Measurements from ENCODE around the gene SNX27.

The SNX27 gene

DNA sequence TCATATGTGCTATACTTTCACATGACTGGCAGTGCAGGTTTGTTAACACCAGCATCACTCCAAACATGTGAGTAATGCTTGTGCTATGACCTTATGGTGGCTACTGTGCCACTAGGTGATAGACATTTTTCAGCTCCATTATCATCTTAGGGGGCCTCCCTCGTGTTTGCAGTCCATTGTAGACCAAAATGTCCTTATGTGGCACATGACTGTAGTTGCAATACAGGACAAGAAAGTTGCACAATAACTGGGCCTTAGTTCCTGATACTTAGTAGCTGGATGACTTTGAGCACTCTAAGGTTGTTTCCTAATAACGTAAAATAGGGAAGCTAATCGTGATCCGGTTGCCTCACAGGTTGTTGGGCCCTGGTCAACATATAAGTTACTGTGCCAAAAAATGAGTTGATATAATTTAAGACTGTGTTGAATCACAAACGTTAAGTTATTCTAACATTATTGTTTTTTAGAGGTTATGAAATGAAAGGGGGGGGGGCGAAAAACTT lies 511 bp upstream of the SNX27 start:
- no peak for DNase-seq (ENCODE audit: extremely low spot score)
- ChIA-PET POLR2A (no interaction called here), CTCF (interaction anchor here (0.9 to 2.4 kb wide), 3 partner anchors 11 to 20 kb away, joined by 3 to 7 read pairs (median 6); no protein-coding TSS in a partner anchor)
- TF ChIP-seq CTCF (IDR thresholded peaks at IDR 0.05; ENCODE audit: control extremely low read depth, extremely low read depth, low read depth, missing control alignments) = no peak

- POLR2A ChIA-PET = interaction anchor here (0.5 kb wide), 1 partner anchor 77 kb away, joined by 3 read pairs; no protein-coding TSS in a partner anchor
- TF ChIP-seq CTCF (IDR thresholded peaks at IDR 0.05; ENCODE audit: control extremely low read depth, extremely low read depth, low read depth, missing control alignments) = no peak
- CTCF ChIA-PET = interaction anchor here (2.4 kb wide), 1 partner anchor 19 kb away, joined by 6 read pairs; no protein-coding TSS in a partner anchor
- DNase-seq (ENCODE audit: extremely low spot score) = peak; percentile 54
Observed at GRCh38 chr1:151612501-151613281, 841 bp downstream of the SNX27 start.

GRCh38 chr1:151613282-151613780 lies 1.5 kb downstream of the SNX27 start:
- TF ChIP-seq CTCF (IDR thresholded peaks at IDR 0.05; ENCODE audit: control extremely low read depth, extremely low read depth, low read depth, missing control alignments) = no peak
- ChIA-PET POLR2A (no interaction called here), CTCF (no interaction called here)
- no peak for DNase-seq (ENCODE audit: extremely low spot score)

DNA sequence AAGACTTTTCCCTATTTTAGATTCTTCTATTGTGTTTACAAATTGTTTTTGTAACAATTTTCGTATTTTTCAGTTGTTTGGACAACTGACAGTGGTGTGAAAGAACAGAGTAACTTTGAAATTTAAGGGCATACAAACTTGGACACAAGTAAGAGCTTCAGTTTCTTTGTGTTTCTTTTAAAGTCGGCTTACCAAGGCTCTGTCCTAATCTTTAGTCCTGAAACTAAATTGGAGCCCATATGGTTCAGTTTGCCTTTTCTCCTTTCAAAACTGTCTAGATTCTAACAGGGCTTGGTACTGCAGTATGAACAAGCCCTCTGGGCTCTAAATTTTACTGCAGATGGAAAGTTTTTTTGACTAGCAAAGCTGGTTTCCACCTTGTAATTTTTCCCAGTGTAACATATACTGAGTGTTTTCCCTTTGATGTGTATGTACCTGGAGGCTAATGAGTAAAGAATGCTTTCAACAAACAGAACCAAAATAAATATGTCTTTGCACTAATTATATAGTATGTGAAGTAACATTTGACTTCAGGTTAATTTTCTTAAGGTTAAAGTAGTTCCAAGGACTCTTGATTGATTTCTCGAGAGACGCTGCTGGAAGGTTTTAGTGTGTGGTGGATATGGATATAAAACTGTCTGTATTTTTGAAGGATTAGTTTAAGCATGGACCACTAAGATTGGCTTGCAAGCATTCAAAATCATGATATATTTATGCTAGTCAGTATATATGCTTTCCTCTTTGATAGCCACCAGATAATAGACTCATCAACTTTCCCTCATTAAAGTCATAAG lies 4.1 kb downstream of the SNX27 start:
- POLR2A ChIA-PET = no interaction called here
- CTCF ChIA-PET = no interaction called here
- TF ChIP-seq CTCF (IDR thresholded peaks at IDR 0.05; ENCODE audit: control extremely low read depth, extremely low read depth, low read depth, missing control alignments) = no peak
- no peak for DNase-seq (ENCODE audit: extremely low spot score)

- no peak for TF ChIP-seq CTCF (IDR thresholded peaks at IDR 0.05; ENCODE audit: control extremely low read depth, extremely low read depth, low read depth, missing control alignments)
- ChIA-PET CTCF (no interaction called here), POLR2A (no interaction called here)
- DNase-seq (ENCODE audit: extremely low spot score) = no peak
Observed at GRCh38 chr1:151616505-151616849, 4.6 kb downstream of the SNX27 start.

DNA sequence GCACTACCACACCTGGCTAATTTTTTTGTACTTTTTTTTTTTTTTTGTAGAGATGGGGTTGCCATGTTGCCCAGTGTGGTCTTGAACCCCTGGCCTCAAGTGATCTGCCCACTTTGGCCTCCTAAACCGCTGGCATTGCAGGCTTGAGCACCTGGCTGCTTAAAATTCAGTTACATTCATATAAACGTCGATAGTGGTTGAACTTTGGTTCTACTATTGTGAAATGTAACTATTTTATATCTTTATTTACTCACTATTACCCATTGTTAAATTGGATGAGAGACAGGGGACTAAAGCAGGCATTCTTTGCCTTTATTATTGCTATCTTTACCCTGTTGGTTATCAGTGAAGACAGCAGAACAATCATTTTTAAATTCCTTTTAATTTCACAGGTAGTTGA lies 6.2 kb downstream of the SNX27 start:
- POLR2A ChIA-PET = no interaction called here
- no peak for TF ChIP-seq CTCF (IDR thresholded peaks at IDR 0.05; ENCODE audit: control extremely low read depth, extremely low read depth, low read depth, missing control alignments)
- CTCF ChIA-PET = interaction anchor here (1.1 kb wide), 1 partner anchor 11 kb away, joined by 3 read pairs; no protein-coding TSS in a partner anchor
- DNase-seq (ENCODE audit: extremely low spot score) = no peak

Measured in GM10248 (cell line).